A673 (cell line): ENCODE measurements around the gene MAPK11. TPM values are rescaled to one million over a fixed set of nuclear protein-coding genes. Genes with fewer than 3 reads are reported as not detected.

Experiments
- BruUV-seq: library from RNA; stranded (reverse); fragments of 400-500 nt; replicated peaks from 2 replicates; lab custom pipeline; 2021; lab: Mats Ljungman, UMichigan
- CTCF ChIA-PET: fragments of 300-600 bp; sonication (Branson Sonifier 250); formaldehyde crosslinking; loops from one replicate; lab custom pipeline; 2022; ENCODE audit warnings: antibody characterized with exemption; lab: Charles Lee
- POLR2A ChIA-PET: fragments of 300-600 bp; sonication (Branson Sonifier 250); formaldehyde crosslinking; loops from one replicate; lab custom pipeline; 2022; ENCODE audit warnings: antibody characterized with exemption; ENCODE audit not compliant: low non-redundant PET; lab: Charles Lee
- DNase-seq: peaks from one replicate; pipeline ENCODE4 v3.0.0-alpha.2; 2015; ENCODE audit warnings: low spot score
- H3K27ac ChIP-seq: fragments of 200-600 bp; sonication (generic); 2 replicates; pipeline ENCODE4 v1.5.1; 2016; ENCODE audit warnings: mixed run types, low read depth, mild to moderate bottlenecking, mixed read lengths, antibody characterized with exemption, low read length; ENCODE audit not compliant: poor library complexity, severe bottlenecking
- H3K27me3 ChIP-seq: fragments of 200-600 bp; sonication (generic); replicated peaks from 2 replicates; pipeline ENCODE4 v1.6.1; 2017; ENCODE audit warnings: mixed run types, low read depth, mild to moderate bottlenecking, mixed read lengths, antibody characterized with exemption, low read length; ENCODE audit not compliant: insufficient read depth, poor library complexity
- H3K36me3 ChIP-seq: fragments of 200-600 bp; sonication (generic); 2 replicates; pipeline ENCODE4 v1.6.1; 2016; ENCODE audit warnings: mixed run types, mild to moderate bottlenecking, mixed read lengths, antibody characterized with exemption, low read length; ENCODE audit not compliant: insufficient read depth, poor library complexity, severe bottlenecking
- H3K4me1 ChIP-seq: fragments of 200-600 bp; sonication (generic); 2 replicates; pipeline ENCODE4 v1.6.1; 2017; ENCODE audit warnings: mixed run types, mild to moderate bottlenecking, mixed read lengths, antibody characterized with exemption, low read length; ENCODE audit not compliant: insufficient read depth, poor library complexity, severe bottlenecking
- H3K4me3 ChIP-seq: fragments of 200-600 bp; sonication (generic); 2 replicates; pipeline ENCODE4 v1.5.1; 2016; ENCODE audit warnings: low read depth, mixed run types, mild to moderate bottlenecking, mixed read lengths, low read length; ENCODE audit not compliant: poor library complexity, severe bottlenecking
- H3K9me3 ChIP-seq: fragments of 200-600 bp; sonication (generic); 2 replicates; pipeline ENCODE4 v1.6.1; 2016; ENCODE audit warnings: mixed run types, low read depth, mild to moderate bottlenecking, mixed read lengths, antibody characterized with exemption, low read length; ENCODE audit not compliant: poor library complexity, severe bottlenecking
- CTCF ChIP-seq: fragments of 300-800, 200-600 bp; sonication (generic); conservative IDR thresholded peaks from 2 replicates; pipeline ENCODE4 v1.5.1; 2017; ENCODE audit warnings: low read depth, mild to moderate bottlenecking, antibody characterized with exemption, low read length, moderate library complexity, mixed read lengths
- EZH2 ChIP-seq: fragments of 200-600 bp; sonication (generic); IDR thresholded peaks from 2 replicates; pipeline ENCODE4 v1.6.1; 2017; ENCODE audit warnings: borderline replicate concordance, low read depth, mild to moderate bottlenecking, mixed read lengths, antibody characterized with exemption, low read length; ENCODE audit not compliant: poor library complexity, severe bottlenecking
- intact Hi-C: fragments of 100-400 bp; cut with micrococcal nuclease; formaldehyde crosslinking; loops from one replicate; pipeline ENCODE4 v1.10.0; 2022; ENCODE audit not compliant: unreplicated experiment
- total RNA-seq: library from RNA; stranded (reverse); gene quantifications from 2 replicates; pipeline ENCODE4 v1.2.3, GENCODE V29; 2021

The MAPK11 gene
- total RNA-seq, 1 experiment from 2014 or later, result 5.4 TPM

DNA sequence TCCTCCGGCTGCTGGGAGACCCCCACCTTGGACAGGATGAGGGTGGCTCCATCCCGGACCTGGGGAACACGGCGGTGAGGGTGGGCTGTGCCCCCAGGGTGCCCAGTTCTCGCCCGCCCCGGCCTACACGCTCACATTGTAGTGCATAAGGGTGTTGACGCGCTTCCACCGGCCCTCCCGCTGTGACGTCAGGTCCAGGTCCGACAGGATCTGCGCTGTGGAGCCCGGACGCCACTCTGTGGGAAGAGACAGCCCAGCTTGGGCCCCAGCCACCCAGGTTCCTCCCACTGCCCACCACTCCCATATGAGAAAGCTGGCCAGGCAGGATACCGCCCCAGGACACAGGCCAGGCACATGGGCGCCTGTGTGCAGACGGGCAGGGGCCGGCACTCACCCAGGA is 8.3 kb upstream of the MAPK11 start:
- H3K27ac ChIP-seq, result no peak overlapping the region
- no peaks in the 10 kb centered on the region for H3K9me3 ChIP-seq
- intact Hi-C loops, result loop anchor here (10.0 kb wide), 1 partner anchor 216 kb away; no protein-coding TSS in a partner anchor
- no peaks in the 10 kb centered on the region for H3K27me3 ChIP-seq
- TF ChIP-seq EZH2, result no peak
- TF ChIP-seq CTCF, result no peak
- ChIA-PET CTCF (no interaction called here), POLR2A (no interaction called here)
- no peak overlapping the region for H3K4me3 ChIP-seq
- peaks cover 7% of the 10 kb centered on the region for H3K4me1 ChIP-seq
- no peak for DNase-seq
- BruUV-seq, result no TSS peak
- peaks cover 82% of the 10 kb centered on the region for H3K36me3 ChIP-seq

DNA sequence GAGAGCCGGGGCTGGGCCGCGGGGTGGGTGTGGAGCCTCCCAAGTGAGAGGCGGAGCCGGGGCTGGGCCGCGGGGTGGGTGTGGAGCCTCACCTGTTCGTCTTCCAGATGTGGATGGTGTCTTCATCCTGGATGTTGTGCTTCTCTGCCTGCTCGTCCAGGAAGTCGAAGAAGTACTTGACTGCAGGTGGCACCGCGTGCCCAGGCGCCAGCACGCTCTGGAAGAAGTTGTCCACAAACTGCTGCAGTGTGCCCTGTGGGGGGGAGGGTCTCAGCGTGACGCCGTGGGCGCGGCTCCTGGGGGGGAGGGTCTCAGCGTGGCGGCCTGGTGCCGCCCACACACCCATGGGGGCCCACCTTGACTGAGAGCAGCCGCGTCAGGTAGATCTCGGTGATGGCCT is 7.6 kb upstream of the MAPK11 start:
- TF ChIP-seq CTCF (no peak), EZH2 (no peak)
- H3K36me3 ChIP-seq, result peaks cover 77% of the 10 kb centered on the region
- ChIA-PET CTCF (no interaction called here), POLR2A (no interaction called here)
- H3K4me3 ChIP-seq, result no peak overlapping the region
- no peak overlapping the region for H3K27ac ChIP-seq
- no peaks in the 10 kb centered on the region for H3K9me3 ChIP-seq
- intact Hi-C loops, result loop anchor here (2.0 to 10.0 kb wide), 2 partner anchors 49 to 217 kb away; partner anchors contain the start of gene DENND6B
- H3K27me3 ChIP-seq, result no peaks in the 10 kb centered on the region
- H3K4me1 ChIP-seq, result peaks cover 7% of the 10 kb centered on the region
- no peak for DNase-seq
- no TSS peak for BruUV-seq

DNA sequence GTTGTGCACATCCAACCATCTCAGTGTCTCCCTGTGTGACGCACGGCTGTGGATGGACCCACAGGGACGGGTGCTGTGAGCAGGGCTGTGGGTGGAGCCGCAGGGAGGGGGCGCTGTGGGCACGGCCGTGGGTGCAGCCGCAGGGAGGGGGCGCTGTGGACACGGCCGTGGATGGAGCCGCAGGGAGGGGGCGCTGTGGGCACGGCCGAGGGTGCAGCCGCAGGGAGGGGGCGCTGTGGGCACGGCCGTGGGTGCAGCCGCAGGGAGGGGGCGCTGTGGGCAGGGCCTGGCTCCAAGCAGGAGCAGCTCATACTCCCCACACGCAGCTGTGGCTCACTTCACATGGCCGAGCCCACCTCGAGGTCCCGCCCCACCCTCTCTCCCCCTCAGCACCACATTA is 6.0 kb upstream of the MAPK11 start:
- Histone ChIP-seq H3K4me1 (peaks cover 17% of the 10 kb centered on the region), H3K27me3 (no peaks in the 10 kb centered on the region), H3K27ac (no peak overlapping the region), H3K4me3 (no peak overlapping the region), H3K9me3 (no peaks in the 10 kb centered on the region), H3K36me3 (peaks cover 61% of the 10 kb centered on the region)
- BruUV-seq, result no TSS peak
- ChIA-PET POLR2A (interaction anchor here (0.5 to 0.6 kb wide), 2 partner anchors 19 to 46 kb away, joined by 4 to 17 read pairs; no protein-coding TSS in a partner anchor), CTCF (interaction anchor here (0.5 to 1.3 kb wide), 11 partner anchors 13 to 409 kb away, joined by 3 to 15 read pairs (median 5); no protein-coding TSS in a partner anchor)
- DNase-seq, result peak; percentile 66
- peak; percentile 87 for TF ChIP-seq CTCF
- no peak for TF ChIP-seq EZH2
- intact Hi-C loops, result loop anchor here (2.0 to 10.0 kb wide), 2 partner anchors 51 to 219 kb away; partner anchors contain the start of gene DENND6B
